A549 treated with CpdA at 1 μM for 4 hours (cell line): ENCODE measurements around the gene PLA2G2C. TPM values are rescaled to one million over a fixed set of nuclear protein-coding genes. Genes with fewer than 3 reads are reported as not detected.

ENCODE experiments used
- total RNA-seq: library from RNA; stranded (reverse); fragments of 200-300 nt; extraction: Qiagen RNA extraction; gene quantifications from 5 replicates; pipeline ENCODE4 v1.2.3, GENCODE V29; 2022; ENCODE audit warnings: low read depth

The PLA2G2C gene, protein sequence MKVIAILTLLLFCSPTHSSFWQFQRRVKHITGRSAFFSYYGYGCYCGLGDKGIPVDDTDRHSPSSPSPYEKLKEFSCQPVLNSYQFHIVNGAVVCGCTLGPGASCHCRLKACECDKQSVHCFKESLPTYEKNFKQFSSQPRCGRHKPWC
- not detected in 5 replicates for total RNA-seq

DNA sequence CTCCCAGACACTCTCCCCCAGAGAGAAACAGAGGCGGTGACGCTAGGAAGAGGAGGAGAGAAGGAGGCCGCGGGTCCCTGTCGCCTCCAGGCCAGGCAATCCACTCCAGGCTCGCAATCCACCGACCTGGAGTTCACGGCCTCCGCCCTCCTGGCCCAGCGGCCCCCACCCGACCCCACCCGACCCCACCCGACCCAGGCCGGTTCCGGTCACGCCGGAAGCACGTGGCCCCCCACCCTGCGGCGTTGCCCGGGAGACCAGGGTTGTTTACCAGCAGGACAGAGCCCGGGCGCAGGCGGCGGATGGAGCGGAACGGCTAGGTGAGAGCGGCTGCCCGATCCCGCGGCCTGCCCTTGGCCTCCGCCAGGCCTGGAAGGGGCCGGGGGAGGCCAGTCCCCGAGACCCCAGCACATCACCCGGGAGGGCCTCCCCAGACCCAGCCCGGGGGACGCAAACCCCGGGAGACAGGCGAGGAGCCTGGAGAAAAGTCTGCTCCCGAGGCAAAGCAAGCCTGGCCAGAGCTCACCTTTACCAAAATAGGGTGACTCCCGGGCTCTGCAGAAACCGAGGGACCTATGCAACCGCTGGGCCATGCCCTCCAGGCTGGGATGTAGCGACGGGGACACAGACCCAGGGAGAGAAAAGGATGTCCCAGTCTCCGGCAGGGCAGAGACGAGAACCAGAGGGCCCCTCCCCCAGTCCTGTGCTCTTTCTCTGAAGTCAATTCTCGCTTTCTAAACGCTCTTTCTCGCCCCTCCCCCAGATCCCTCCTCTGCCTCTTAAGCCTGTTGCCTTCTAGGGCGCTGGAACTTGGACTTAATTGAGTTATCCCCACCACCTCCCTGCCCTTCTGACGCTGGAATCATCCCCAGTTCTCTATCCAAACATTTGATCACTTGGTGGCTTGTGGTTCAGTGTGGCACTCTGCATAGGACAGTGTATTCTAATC, at the start of gene PLA2G2C, which contains the start of gene UBXN10:
TSS of gene PLA2G2C (minus strand) at position 685 of the 949 bp plus-strand sequence. CDS start 9,155 bp downstream, outside the sequence.
TSS of gene UBXN10 (plus strand) at position 263 of the 949 bp plus-strand sequence. CDS start 4,466 bp downstream, outside the sequence.

DNA sequence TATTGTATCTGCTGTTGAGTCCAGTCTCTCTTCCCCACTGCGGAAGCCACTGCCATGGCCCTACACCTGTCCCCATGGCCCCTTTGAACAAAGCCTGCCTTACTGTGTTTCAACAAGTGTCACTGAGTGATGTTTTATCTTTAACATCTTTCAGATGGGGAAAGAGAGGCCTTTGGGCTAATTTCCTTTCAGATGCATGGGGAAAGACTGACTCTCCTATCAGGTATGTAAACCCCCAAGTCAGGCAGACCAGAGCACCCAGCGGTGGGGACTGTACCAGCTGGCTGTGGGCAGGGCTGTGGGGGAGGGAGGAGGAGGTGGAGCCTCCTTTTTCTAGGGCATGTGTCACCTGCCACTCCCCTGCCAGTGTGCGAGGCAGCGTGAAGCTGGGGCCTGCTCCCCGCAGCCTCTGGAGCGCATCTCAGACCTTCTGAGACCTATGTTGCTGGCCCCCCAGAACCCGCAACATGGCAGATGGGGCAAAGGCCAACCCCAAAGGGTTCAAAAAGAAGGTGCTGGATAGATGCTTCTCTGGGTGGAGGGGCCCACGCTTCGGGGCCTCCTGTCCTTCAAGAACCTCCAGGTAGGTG, 47.3 kb downstream of the PLA2G2C start, which contains the start of gene PLA2G2F:
TSS of gene PLA2G2F (plus strand) at position 363 of the 590 bp plus-strand sequence. CDS start at position 468, 105 bp downstream.

DNA sequence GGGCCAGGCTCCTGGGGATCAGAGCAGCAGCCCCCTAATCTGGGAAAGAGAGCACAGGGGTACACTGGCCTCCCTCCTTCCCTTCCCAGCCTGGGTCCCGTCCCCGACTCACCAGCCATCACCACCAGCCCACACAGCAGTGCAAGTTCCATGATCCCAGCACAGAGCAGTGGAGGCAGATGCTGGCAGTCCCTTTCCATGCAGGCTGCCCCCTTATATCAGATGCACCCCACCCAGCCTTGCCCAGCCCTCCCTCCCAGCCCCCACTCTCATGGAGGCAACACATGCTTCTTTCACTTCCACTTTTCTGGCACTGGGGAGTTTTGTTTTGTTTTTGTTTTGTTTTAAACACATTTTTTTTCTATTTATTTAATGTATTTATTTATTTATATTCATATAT, 67.0 kb downstream of the PLA2G2C start, which contains the start of gene PLA2G2D:
TSS of gene PLA2G2D (minus strand) at position 190 of the 400 bp plus-strand sequence. CDS start at position 152, 38 bp downstream.

Other genes with a start within 250 kb of the PLA2G2C start
- gene PLA2G2A, start 206.9 kb downstream of the PLA2G2C start, total RNA-seq: not detected in 5 replicates
- not detected in 5 replicates for gene PLA2G5, start 116.3 kb downstream of the PLA2G2C start, total RNA-seq
- 0.03 TPM in 1 of 5 replicates, not detected in the others for gene PLA2G2D, start 67.0 kb downstream of the PLA2G2C start, total RNA-seq
- 0.01 TPM in 1 of 5 replicates, not detected in the others for gene PLA2G2F, start 47.2 kb downstream of the PLA2G2C start, total RNA-seq
- not detected in 5 replicates for gene UBXN10, start 422 bp downstream of the PLA2G2C start, total RNA-seq
- not detected in 5 replicates for gene VWA5B1, start 104.4 kb upstream of the PLA2G2C start, total RNA-seq